HL-60 (cell line): ENCODE data around the gene GFOD1.

Experiments
- DNase-seq, 2 experiments: peaks; one replicate each; pipeline ENCODE4 v3.0.0-alpha.2; 2010 to 2020; ENCODE audit warnings: low read depth in 1 of 2, low spot score in 1 of 2
- H3K27ac ChIP-seq: fragments of 250-450 bp; sonication (Bioruptor Pico); replicated peaks from 2 replicates; pipeline ENCODE4 v1.5.1; 2020; ENCODE audit warnings: mild to moderate bottlenecking, moderate library complexity
- H3K27me3 ChIP-seq: fragments of 250-450 bp; sonication (Bioruptor Pico); 2 replicates; pipeline ENCODE4 v1.5.1; 2021; ENCODE audit warnings: mild to moderate bottlenecking, moderate library complexity; ENCODE audit not compliant: insufficient read depth, poor library complexity, severe bottlenecking
- H3K4me3 ChIP-seq: replicated peaks from 2 replicates; pipeline ENCODE4 v1.5.1; 2011; ENCODE audit warnings: mild to moderate bottlenecking, control low read depth, low read length; ENCODE audit not compliant: insufficient read depth
- GABPA ChIP-seq: IDR thresholded peaks from 2 replicates; pipeline ENCODE4 v1.6.1; 2012; ENCODE audit warnings: low read depth
- POLR2AphosphoS5 ChIP-seq: IDR thresholded peaks from 2 replicates; pipeline ENCODE4 v1.6.1; 2012; ENCODE audit warnings: low read depth
- SPI1 ChIP-seq: IDR thresholded peaks from 2 replicates; pipeline ENCODE4 v1.6.1; 2012; ENCODE audit warnings: low read depth, mild to moderate bottlenecking, borderline replicate concordance
- TF ChIP-seq, protein P1 (sequence below): IDR thresholded peaks from 2 replicates; pipeline ENCODE4 v1.6.1; 2012; ENCODE audit warnings: low read depth; ENCODE audit not compliant: insufficient replicate concordance
- TF ChIP-seq, protein P2 (sequence below): IDR thresholded peaks from one replicate; pipeline ENCODE4 v1.5.1; 2011; ENCODE audit warnings: low read length, control low read depth, inconsistent platforms; ENCODE audit not compliant: insufficient read depth

Gene GFOD1

DNA sequence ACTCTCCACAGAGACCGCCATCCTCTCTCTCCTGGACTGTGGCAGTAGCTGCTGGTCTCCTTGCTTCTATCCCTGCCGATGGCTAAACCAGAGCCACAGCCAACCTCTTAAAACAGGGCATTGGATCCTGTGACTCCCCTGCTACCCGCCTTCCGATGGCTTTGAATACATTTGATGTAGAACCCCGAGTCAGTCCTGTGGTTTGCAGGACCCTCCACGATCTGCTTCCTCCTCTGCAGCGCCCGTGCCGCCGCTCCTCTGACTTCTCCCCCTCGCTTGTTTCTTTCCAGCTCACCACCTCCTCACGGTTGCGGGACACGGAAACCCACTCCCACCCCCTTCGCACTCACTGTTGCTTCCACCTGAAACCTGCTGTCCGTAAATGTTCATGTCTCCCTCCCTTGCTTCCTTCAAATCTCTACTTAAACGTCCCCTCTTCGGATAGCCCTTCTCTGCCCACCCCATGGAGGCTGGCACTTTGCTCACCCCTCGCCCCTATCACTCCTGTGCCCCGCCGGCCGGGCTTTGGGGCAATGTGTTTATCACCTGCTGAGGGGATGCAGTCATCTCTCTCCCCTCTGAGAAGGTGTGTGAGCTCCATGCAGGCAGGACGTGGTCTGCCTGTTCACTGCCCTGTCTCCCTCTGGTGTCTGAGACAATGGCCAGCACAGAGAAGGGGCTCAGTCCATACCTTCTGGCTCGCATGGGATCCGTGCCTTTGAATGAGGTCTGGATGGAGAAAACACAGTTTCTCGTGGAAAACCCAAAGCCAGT is 67.8 kb downstream of the GFOD1 start:
- H3K27ac ChIP-seq: no peak overlapping the region
- no peak for DNase-seq
- no peak for TF ChIP-seq SPI1
- TF ChIP-seq POLR2AphosphoS5: no peak
- TF ChIP-seq GABPA: no peak
- TF ChIP-seq, protein P1, sequence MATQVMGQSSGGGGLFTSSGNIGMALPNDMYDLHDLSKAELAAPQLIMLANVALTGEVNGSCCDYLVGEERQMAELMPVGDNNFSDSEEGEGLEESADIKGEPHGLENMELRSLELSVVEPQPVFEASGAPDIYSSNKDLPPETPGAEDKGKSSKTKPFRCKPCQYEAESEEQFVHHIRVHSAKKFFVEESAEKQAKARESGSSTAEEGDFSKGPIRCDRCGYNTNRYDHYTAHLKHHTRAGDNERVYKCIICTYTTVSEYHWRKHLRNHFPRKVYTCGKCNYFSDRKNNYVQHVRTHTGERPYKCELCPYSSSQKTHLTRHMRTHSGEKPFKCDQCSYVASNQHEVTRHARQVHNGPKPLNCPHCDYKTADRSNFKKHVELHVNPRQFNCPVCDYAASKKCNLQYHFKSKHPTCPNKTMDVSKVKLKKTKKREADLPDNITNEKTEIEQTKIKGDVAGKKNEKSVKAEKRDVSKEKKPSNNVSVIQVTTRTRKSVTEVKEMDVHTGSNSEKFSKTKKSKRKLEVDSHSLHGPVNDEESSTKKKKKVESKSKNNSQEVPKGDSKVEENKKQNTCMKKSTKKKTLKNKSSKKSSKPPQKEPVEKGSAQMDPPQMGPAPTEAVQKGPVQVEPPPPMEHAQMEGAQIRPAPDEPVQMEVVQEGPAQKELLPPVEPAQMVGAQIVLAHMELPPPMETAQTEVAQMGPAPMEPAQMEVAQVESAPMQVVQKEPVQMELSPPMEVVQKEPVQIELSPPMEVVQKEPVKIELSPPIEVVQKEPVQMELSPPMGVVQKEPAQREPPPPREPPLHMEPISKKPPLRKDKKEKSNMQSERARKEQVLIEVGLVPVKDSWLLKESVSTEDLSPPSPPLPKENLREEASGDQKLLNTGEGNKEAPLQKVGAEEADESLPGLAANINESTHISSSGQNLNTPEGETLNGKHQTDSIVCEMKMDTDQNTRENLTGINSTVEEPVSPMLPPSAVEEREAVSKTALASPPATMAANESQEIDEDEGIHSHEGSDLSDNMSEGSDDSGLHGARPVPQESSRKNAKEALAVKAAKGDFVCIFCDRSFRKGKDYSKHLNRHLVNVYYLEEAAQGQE: no peak
- TF ChIP-seq, protein P2, sequence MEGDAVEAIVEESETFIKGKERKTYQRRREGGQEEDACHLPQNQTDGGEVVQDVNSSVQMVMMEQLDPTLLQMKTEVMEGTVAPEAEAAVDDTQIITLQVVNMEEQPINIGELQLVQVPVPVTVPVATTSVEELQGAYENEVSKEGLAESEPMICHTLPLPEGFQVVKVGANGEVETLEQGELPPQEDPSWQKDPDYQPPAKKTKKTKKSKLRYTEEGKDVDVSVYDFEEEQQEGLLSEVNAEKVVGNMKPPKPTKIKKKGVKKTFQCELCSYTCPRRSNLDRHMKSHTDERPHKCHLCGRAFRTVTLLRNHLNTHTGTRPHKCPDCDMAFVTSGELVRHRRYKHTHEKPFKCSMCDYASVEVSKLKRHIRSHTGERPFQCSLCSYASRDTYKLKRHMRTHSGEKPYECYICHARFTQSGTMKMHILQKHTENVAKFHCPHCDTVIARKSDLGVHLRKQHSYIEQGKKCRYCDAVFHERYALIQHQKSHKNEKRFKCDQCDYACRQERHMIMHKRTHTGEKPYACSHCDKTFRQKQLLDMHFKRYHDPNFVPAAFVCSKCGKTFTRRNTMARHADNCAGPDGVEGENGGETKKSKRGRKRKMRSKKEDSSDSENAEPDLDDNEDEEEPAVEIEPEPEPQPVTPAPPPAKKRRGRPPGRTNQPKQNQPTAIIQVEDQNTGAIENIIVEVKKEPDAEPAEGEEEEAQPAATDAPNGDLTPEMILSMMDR: no peak
- no peaks in the 10 kb centered on the region for H3K27me3 ChIP-seq
- H3K4me3 ChIP-seq: no peak overlapping the region

DNA sequence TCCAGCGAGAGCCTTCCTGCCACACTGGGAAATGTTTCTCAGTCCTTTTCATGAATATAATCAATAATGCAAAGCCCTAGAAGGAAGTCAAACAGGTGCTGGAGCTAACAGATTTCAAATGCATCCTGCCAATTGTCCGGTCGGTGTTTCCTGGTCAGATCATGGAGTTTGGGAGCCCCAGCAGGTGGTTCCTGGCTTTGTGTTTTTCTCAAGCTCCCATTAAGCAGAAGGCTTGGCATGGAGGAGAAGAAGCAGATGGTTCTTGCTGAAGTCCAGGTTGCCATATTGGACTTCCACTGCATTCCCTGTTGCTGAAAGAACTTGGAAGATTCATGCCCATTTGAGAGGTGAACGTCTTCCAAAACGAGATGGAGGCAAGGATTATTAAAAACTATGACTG is 68.6 kb downstream of the GFOD1 start:
- TF ChIP-seq GABPA: no peak
- TF ChIP-seq, protein P1: no peak
- TF ChIP-seq SPI1: no peak
- TF ChIP-seq POLR2AphosphoS5: no peak
- TF ChIP-seq, protein P2: no peak
- no peak for DNase-seq
- no peak overlapping the region for H3K4me3 ChIP-seq
- no peaks in the 10 kb centered on the region for H3K27me3 ChIP-seq
- no peak overlapping the region for H3K27ac ChIP-seq

DNA sequence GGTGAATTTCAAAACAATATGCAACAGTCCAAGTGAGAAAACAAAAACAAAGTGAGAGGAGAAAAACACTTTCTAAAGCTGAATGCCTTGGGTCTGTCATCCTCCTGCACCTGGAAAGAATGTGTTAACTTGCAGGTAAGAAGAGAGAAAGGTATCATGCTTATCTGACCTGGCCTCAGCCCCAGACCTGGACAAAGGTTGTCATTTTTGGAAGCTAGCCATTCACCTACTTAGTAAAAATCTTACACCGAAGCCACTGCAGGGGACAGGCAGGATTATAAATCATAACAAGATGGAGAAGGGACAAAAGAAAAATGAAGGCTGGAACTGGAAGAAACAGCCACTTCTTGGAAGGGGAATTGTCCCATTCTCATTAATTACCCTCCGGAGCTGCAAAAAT is 69.4 kb downstream of the GFOD1 start:
- TF ChIP-seq, protein P1: no peak
- TF ChIP-seq POLR2AphosphoS5 (no peak), SPI1 (no peak), GABPA (no peak)
- TF ChIP-seq, protein P2: no peak
- no peaks in the 10 kb centered on the region for H3K27me3 ChIP-seq
- no peak overlapping the region for H3K4me3 ChIP-seq
- DNase-seq: no peak
- H3K27ac ChIP-seq: no peak overlapping the region
